ENCODE measurements around the gene DAGLA.

- TF ChIP-seq CTCF (IDR thresholded peaks at IDR 0.05): no peak
- no peak for TF ChIP-seq POLR2AphosphoS5 (IDR thresholded peaks at IDR 0.05)
- no peak for TF ChIP-seq POLR2A (IDR thresholded peaks at IDR 0.05; ENCODE audit: low read depth)
- no peak for TF ChIP-seq EP300 (IDR thresholded peaks at IDR 0.05)
Measured at GRCh38 chr11:61762223-61762615, 82.0 kb downstream of the DAGLA start.
